Mesenchymal stem cell (in vitro differentiated cells and primary cell): ENCODE measurements around the gene STAM2.
A peak's percentile ranks its signal among the peaks of the same experiment; 100 is the strongest.

Experiments
- DNase-seq: peaks from one replicate; pipeline ENCODE4 v3.0.0-alpha.2; 2013
- H2AFZ ChIP-seq: one replicate; pipeline ENCODE4 v1.6.1; 2013; ENCODE audit warnings: low read depth, mild to moderate bottlenecking, control low read depth, inconsistent platforms, low read length, moderate library complexity
- H2AK5ac ChIP-seq: 2 replicates; pipeline ENCODE4 v1.6.1; 2013; ENCODE audit warnings: low read length, moderate library complexity, mild to moderate bottlenecking, inconsistent platforms; ENCODE audit not compliant: severe bottlenecking
- H2BK120ac ChIP-seq: one replicate; pipeline ENCODE4 v1.6.1; 2013; ENCODE audit warnings: low read depth, mild to moderate bottlenecking, inconsistent platforms, low read length, moderate library complexity
- H2BK12ac ChIP-seq, 2 experiments: one replicate each; pipeline ENCODE4 v1.6.1; 2013; ENCODE audit warnings: inconsistent platforms in 2 of 2, low read length in 2 of 2, mild to moderate bottlenecking in 2 of 2, moderate library complexity in 2 of 2, control low read depth in 1 of 2
- H2BK15ac ChIP-seq: one replicate; pipeline ENCODE4 v1.6.1; 2013; ENCODE audit warnings: mild to moderate bottlenecking, low read depth, inconsistent platforms; ENCODE audit not compliant: poor library complexity, severe bottlenecking
- H2BK5ac ChIP-seq: 2 replicates; pipeline ENCODE4 v1.6.1; 2013; ENCODE audit warnings: low read depth, mild to moderate bottlenecking, low read length, control low read depth, inconsistent platforms; ENCODE audit not compliant: poor library complexity, severe bottlenecking
- H3K14ac ChIP-seq, 2 experiments: one replicate each; pipeline ENCODE4 v1.6.1; 2013; ENCODE audit warnings: inconsistent platforms in 2 of 2, low read length in 2 of 2, control low read depth in 1 of 2, mild to moderate bottlenecking in 1 of 2, moderate library complexity in 1 of 2
- H3K18ac ChIP-seq, 2 experiments: one replicate each; pipeline ENCODE4 v1.6.1; 2013; ENCODE audit warnings: inconsistent platforms in 2 of 2, low read length in 2 of 2, control low read depth in 1 of 2, low read depth in 1 of 2, mild to moderate bottlenecking in 1 of 2
- H3K23ac ChIP-seq, 2 experiments: one replicate each; pipeline ENCODE4 v1.6.1; 2013; ENCODE audit warnings: inconsistent platforms in 2 of 2, low read length in 2 of 2, mild to moderate bottlenecking in 2 of 2, moderate library complexity in 2 of 2, control low read depth in 1 of 2
- H3K27ac ChIP-seq: 2 replicates; pipeline ENCODE4 v1.5.1; 2013; ENCODE audit warnings: mild to moderate bottlenecking, moderate library complexity, low read length, control low read depth, inconsistent platforms; ENCODE audit not compliant: poor library complexity, severe bottlenecking
- H3K27me3 ChIP-seq, 2 experiments: 2 replicates each; pipeline versions ENCODE4 v1.6.1 to v1.7.0; 2013; ENCODE audit warnings: low read length in 2 of 2, mild to moderate bottlenecking in 2 of 2, moderate library complexity in 2 of 2, control low read depth in 1 of 2, inconsistent platforms in 1 of 2; ENCODE audit not compliant: control insufficient read depth in 1 of 2, insufficient read depth in 1 of 2
- H3K36me3 ChIP-seq, 2 experiments: 2 replicates each; pipeline versions ENCODE4 v1.6.1 to v1.7.0; 2013; ENCODE audit warnings: low read length in 2 of 2, control low read depth in 1 of 2, inconsistent platforms in 1 of 2, low read depth in 1 of 2, mild to moderate bottlenecking in 1 of 2; ENCODE audit not compliant: insufficient read depth in 2 of 2, control insufficient read depth in 1 of 2
- H3K4ac ChIP-seq, 2 experiments: one replicate each; pipeline ENCODE4 v1.6.1; 2013; ENCODE audit warnings: inconsistent platforms in 2 of 2, low read length in 2 of 2, mild to moderate bottlenecking in 2 of 2, moderate library complexity in 2 of 2, control low read depth in 1 of 2, low read depth in 1 of 2
- H3K4me1 ChIP-seq: 2 replicates; pipeline ENCODE4 v1.6.1; 2013; ENCODE audit warnings: low read depth, low read length, control low read depth; ENCODE audit not compliant: control insufficient read depth, insufficient read depth
- H3K4me2 ChIP-seq: 2 replicates; pipeline ENCODE4 v1.6.1; 2013; ENCODE audit warnings: low read length, mild to moderate bottlenecking, inconsistent platforms; ENCODE audit not compliant: poor library complexity, severe bottlenecking
- H3K4me3 ChIP-seq, 2 experiments: 2 replicates each; pipeline versions ENCODE4 v1.5.1 to v1.7.0; 2013; ENCODE audit warnings: low read length in 2 of 2, mild to moderate bottlenecking in 2 of 2, control low read depth in 1 of 2, low read depth in 1 of 2; ENCODE audit not compliant: insufficient read depth in 1 of 2
- H3K79me1 ChIP-seq: replicated peaks from 2 replicates; pipeline ENCODE4 v1.6.1; 2013; ENCODE audit warnings: mild to moderate bottlenecking, control low read depth, low read length, inconsistent platforms; ENCODE audit not compliant: poor library complexity, severe bottlenecking
- H3K9ac ChIP-seq: 2 replicates; pipeline ENCODE4 v1.7.0; 2013; ENCODE audit warnings: mild to moderate bottlenecking, low read length, moderate library complexity
- H3K9me3 ChIP-seq: 2 replicates; pipeline ENCODE4 v1.7.0; 2013; ENCODE audit warnings: mild to moderate bottlenecking, low read length; ENCODE audit not compliant: control insufficient read depth
- H4K8ac ChIP-seq: one replicate; pipeline ENCODE4 v1.6.1; 2013; ENCODE audit warnings: inconsistent platforms, mild to moderate bottlenecking, low read length, moderate library complexity
- H4K91ac ChIP-seq: one replicate; pipeline ENCODE4 v1.6.1; 2013; ENCODE audit warnings: mild to moderate bottlenecking, low read length, inconsistent platforms
- WGBS: methylation state at CpG from one replicate; pipeline ENCODE4 v1.1.7; 2013; ENCODE audit warnings: mixed read lengths; 5-methylcytosine and 5-hydroxymethylcytosine counted together

Gene STAM2

DNA sequence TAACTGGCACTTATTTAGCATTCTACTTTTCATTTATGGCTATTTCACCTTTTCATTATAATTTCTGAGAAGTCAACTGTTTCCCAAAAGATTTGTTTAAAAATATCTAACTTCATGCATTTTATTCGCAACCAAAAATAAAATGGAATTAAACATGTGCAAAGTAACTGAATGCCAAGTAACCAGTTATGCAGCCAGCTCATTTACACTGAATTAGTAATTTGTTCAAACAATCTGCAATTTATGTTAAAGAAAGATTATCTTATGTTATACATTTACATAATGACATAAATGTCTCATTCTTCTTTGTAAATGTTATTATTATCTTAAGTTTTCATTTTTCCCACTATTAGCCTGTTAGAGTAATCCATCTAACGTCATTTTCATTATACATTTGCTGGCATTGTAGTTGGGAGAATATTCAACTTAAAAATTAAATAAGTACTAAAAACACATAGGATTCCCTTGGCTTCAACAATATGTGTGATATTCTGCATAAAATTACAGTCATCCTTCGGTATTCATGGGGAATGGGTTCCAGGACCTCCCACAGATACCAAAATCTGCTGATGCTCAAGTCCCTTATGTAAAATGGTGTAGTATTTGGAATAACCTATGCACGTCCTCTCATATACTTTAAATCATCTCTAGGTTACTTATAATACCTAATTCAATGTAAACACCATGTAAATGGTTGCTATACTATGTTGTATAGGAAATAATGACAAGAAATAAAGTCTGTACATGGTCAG lies 43.7 kb upstream of the STAM2 start:
- Histone ChIP-seq H3K4me1 (no peaks in the 10 kb centered on the region), H2AK5ac (no peak overlapping the region), H2AFZ (no peak overlapping the region), H3K14ac (no peak overlapping the region), H3K27me3 (no peaks in the 10 kb centered on the region), H4K8ac (no peak overlapping the region), H2BK15ac (no peak overlapping the region), H3K79me1 (no peaks in the 10 kb centered on the region), H2BK120ac (no peak overlapping the region), H2BK12ac (no peak overlapping the region), H2BK5ac (no peak overlapping the region), H3K18ac (no peak overlapping the region), H3K4me2 (no peak overlapping the region), H3K23ac (no peak overlapping the region), H3K9ac (no peak overlapping the region), H3K27ac (no peak overlapping the region), H4K91ac (no peak overlapping the region), H3K4ac (no peak overlapping the region), H3K36me3 (no peaks in the 10 kb centered on the region), H3K4me3 (no peak overlapping the region), H3K9me3 (no peaks in the 10 kb centered on the region)
- WGBS, result no CpG with 5 or more reads among the region's 4 CpGs
- DNase-seq, result no peak

DNA sequence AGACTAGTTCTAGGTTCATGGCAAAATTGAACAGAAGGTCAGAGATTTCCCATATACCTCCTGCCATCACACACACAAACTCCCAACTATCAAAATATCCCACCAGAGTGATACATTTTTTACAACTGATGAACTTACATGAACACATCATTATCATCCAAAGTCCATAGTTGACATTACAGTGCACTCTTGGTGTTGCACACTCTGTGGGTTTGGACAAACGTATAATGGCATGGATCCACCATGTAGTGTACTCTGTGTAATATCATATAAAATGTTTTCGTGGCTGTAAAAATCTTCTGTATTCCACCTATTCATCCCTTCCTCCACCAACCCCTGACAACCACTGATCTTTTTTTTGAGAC lies 25.9 kb upstream of the STAM2 start:
- Histone ChIP-seq H2AK5ac (no peak overlapping the region), H3K14ac (no peak overlapping the region), H2BK12ac (no peak overlapping the region), H3K9me3 (no peaks in the 10 kb centered on the region), H3K4me2 (no peak overlapping the region), H2AFZ (no peak overlapping the region), H3K4ac (no peak overlapping the region), H4K91ac (no peak overlapping the region), H2BK15ac (no peak overlapping the region), H3K27me3 (no peaks in the 10 kb centered on the region), H3K4me3 (no peak overlapping the region), H3K4me1 (peaks cover 4% of the 10 kb centered on the region), H3K23ac (no peak overlapping the region), H2BK5ac (no peak overlapping the region), H2BK120ac (no peak overlapping the region), H4K8ac (no peak overlapping the region), H3K18ac (no peak overlapping the region), H3K79me1 (no peaks in the 10 kb centered on the region), H3K9ac (peak overlapping the region; percentile 79), H3K36me3 (no peaks in the 10 kb centered on the region), H3K27ac (no peak overlapping the region)
- WGBS, result 100% methylated on average over 2 of the region's 2 CpGs
- no peak for DNase-seq

DNA sequence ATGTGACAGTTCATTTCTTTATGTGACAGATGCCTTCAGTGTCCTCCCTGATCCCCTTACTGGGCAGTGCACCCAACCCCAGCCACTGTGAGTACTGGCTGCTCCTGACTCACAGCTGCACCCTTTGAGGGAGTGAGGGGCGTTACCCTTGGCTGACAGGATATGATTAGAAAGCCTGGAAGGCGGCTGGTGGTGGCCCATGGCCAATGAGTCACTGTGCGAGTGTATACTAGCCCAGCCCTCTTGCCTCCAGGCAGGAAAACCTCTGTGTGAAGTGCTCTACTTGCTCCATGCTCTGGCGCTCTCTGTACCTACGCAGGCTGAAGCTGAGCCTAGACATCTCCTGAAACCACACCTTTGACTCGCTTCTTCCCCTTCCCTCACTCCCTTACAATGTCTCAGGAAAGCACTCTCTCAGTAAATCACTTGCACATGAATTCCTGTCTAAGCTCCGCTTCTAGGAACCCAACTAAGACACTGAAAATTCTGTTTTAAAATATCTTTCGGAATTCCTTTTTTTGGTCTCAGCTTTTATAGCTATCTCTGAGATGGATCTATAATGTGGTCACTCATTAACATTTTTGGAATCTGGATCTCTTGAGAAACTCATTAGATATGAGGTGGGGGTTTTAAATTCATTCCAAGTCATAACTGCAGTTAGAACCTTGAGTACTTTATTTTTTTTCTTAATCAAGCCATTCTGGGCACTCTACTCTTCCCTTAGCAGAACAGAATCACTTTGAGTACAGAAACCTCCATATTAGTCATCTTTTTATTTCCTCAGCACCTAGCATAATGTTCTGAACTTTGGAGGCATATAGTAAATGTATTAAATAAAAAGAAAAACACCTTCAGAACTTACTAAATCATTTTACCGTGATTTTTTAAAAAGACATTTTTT lies 25.3 kb upstream of the STAM2 start:
- Histone ChIP-seq H2AFZ (no peak overlapping the region), H3K4me2 (peak overlapping the region; percentile 15), H2BK12ac (peak overlapping the region in 1 of 2 experiments; percentile 40), H3K9me3 (no peaks in the 10 kb centered on the region), H4K8ac (peak overlapping the region; percentile 66), H3K18ac (no peak overlapping the region), H3K23ac (no peak overlapping the region), H2BK15ac (no peak overlapping the region), H2BK5ac (no peak overlapping the region), H3K4me1 (peaks cover 4% of the 10 kb centered on the region), H2BK120ac (no peak overlapping the region), H3K36me3 (no peaks in the 10 kb centered on the region), H2AK5ac (no peak overlapping the region), H3K4me3 (peak overlapping the region in 1 of 2 experiments; percentile 68), H3K27ac (peak overlapping the region; percentile 72), H3K14ac (no peak overlapping the region), H3K27me3 (no peaks in the 10 kb centered on the region), H3K4ac (peak overlapping the region in 1 of 2 experiments; percentile 13), H3K79me1 (no peaks in the 10 kb centered on the region), H3K9ac (peak overlapping the region; percentile 79), H4K91ac (peak overlapping the region; percentile 18)
- WGBS, result 23% methylated on average over 8 of the region's 9 CpGs
- peak; percentile 96 for DNase-seq

DNA sequence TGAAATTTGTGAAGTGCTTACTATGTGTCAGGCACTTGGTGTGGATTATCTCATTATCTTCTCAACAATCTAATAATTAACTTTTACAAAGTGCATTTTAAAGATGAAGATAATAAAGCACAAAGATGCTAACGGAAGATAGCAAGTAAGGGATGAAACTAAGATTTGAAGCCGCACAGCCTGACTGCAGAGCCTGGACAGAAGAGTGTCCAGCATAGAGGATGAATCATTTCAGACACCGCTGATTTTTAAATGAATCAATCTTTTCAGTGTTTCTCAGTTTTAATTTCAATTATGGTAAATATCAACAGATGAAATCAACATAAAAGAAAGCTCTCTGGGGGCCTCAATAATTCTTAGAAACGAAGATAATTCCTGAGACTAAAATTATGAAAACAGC lies 24.5 kb upstream of the STAM2 start:
- Histone ChIP-seq H3K79me1 (no peaks in the 10 kb centered on the region), H3K18ac (no peak overlapping the region), H2BK120ac (no peak overlapping the region), H3K9me3 (no peaks in the 10 kb centered on the region), H3K4me1 (peaks cover 4% of the 10 kb centered on the region), H4K8ac (no peak overlapping the region), H3K4me3 (peak overlapping the region in 1 of 2 experiments; percentile 22), H4K91ac (no peak overlapping the region), H3K9ac (peak overlapping the region; percentile 79), H2AK5ac (no peak overlapping the region), H3K27ac (no peak overlapping the region), H2BK15ac (no peak overlapping the region), H2BK12ac (no peak overlapping the region), H3K27me3 (no peaks in the 10 kb centered on the region), H3K23ac (no peak overlapping the region), H3K14ac (no peak overlapping the region), H3K36me3 (no peaks in the 10 kb centered on the region), H2BK5ac (no peak overlapping the region), H3K4me2 (no peak overlapping the region), H3K4ac (no peak overlapping the region), H2AFZ (no peak overlapping the region)
- no peak for DNase-seq
- 94% methylated on average over 2 of the region's 4 CpGs for WGBS
